Activated CD4-positive, alpha-beta memory T cell treated with anti-CD3 and anti-CD28 coated beads for 36 hours (primary cell): ENCODE results near the gene KRT75. TPM values are rescaled to one million over a fixed set of nuclear protein-coding genes. Genes with fewer than 3 reads are reported as not detected.

Source experiments
- CTCF ChIA-PET: fragments of 350-600 bp; sonication (Branson Sonifier 250); formaldehyde crosslinking; loops from one replicate; lab custom pipeline; 2021; ENCODE audit warnings: antibody characterized with exemption, inconsistent platforms; lab: Charles Lee
- POLR2A ChIA-PET: fragments of 350-600 bp; sonication (Branson Sonifier 250); formaldehyde crosslinking; loops from one replicate; lab custom pipeline; 2021; ENCODE audit warnings: antibody characterized with exemption; lab: Charles Lee
- DNase-seq: peaks from one replicate; pipeline ENCODE4 v3.0.0-alpha.2; 2020
- H3K27ac Mint-ChIP-seq: one replicate; pipeline ENCODE4 v1.8.0; 2021; ENCODE audit warnings: mixed read lengths
- H3K27me3 Mint-ChIP-seq: one replicate; pipeline ENCODE4 v1.8.0; 2021; ENCODE audit warnings: mixed read lengths
- H3K36me3 Mint-ChIP-seq: one replicate; pipeline ENCODE4 v1.8.0; 2021; ENCODE audit warnings: mixed read lengths
- H3K4me1 Mint-ChIP-seq: one replicate; pipeline ENCODE4 v1.8.0; 2021; ENCODE audit warnings: low read depth, mixed read lengths
- H3K4me3 Mint-ChIP-seq: one replicate; pipeline ENCODE4 v1.8.0; 2021; ENCODE audit warnings: mild to moderate bottlenecking, mixed read lengths
- H3K9me3 Mint-ChIP-seq: one replicate; pipeline ENCODE4 v1.8.0; 2021; ENCODE audit warnings: mixed read lengths
- intact Hi-C: fragments of 100-400 bp; cut with micrococcal nuclease; formaldehyde crosslinking; loops from one replicate; pipeline ENCODE4 v1.15.1; 2023
- total RNA-seq, 2 experiments: library from RNA; stranded (reverse); gene quantifications; one replicate each; pipeline ENCODE4 v1.2.3, GENCODE V29; 2021

The KRT75 gene
- total RNA-seq, 2 experiments from 2014 or later: not detected

GRCh38 chr12:52423661-52424500 lies 10.3 kb downstream of the KRT75 start:
- Mint-ChIP-seq H3K36me3 (no peaks in the 10 kb centered on the region), H3K4me1 (no peaks in the 10 kb centered on the region), H3K27ac (no peak overlapping the region), H3K9me3 (no peaks in the 10 kb centered on the region), H3K4me3 (no peak overlapping the region), H3K27me3 (peaks cover 7% of the 10 kb centered on the region)
- intact Hi-C loops: no loop called here
- no peak for DNase-seq
- ChIA-PET CTCF (no interaction called here), POLR2A (no interaction called here)

GRCh38 chr12:52423035-52423434 lies 11.1 kb downstream of the KRT75 start:
- H3K36me3 Mint-ChIP-seq: no peaks in the 10 kb centered on the region
- H3K27me3 Mint-ChIP-seq: peaks cover 7% of the 10 kb centered on the region
- no peak for DNase-seq
- H3K9me3 Mint-ChIP-seq: no peaks in the 10 kb centered on the region
- intact Hi-C loops: no loop called here
- no peak overlapping the region for H3K27ac Mint-ChIP-seq
- no peak overlapping the region for H3K4me3 Mint-ChIP-seq
- CTCF ChIA-PET: no interaction called here
- no peaks in the 10 kb centered on the region for H3K4me1 Mint-ChIP-seq
- POLR2A ChIA-PET: no interaction called here

GRCh38 chr12:52419656-52420055 lies 14.5 kb downstream of the KRT75 start:
- H3K27me3 Mint-ChIP-seq: peaks cover 7% of the 10 kb centered on the region
- H3K36me3 Mint-ChIP-seq: no peaks in the 10 kb centered on the region
- POLR2A ChIA-PET: no interaction called here
- no peaks in the 10 kb centered on the region for H3K9me3 Mint-ChIP-seq
- DNase-seq: no peak
- intact Hi-C loops: no loop called here
- CTCF ChIA-PET: interaction anchor here (0.9 kb wide), 1 partner anchor 459 kb away, joined by 3 read pairs; no protein-coding TSS in a partner anchor
- no peaks in the 10 kb centered on the region for H3K4me1 Mint-ChIP-seq
- H3K4me3 Mint-ChIP-seq: no peak overlapping the region
- H3K27ac Mint-ChIP-seq: no peak overlapping the region

GRCh38 chr12:52418576-52419110 lies 15.5 kb downstream of the KRT75 start:
- Mint-ChIP-seq H3K27me3 (peaks cover 9% of the 10 kb centered on the region), H3K4me1 (no peaks in the 10 kb centered on the region), H3K4me3 (no peak overlapping the region), H3K27ac (no peak overlapping the region), H3K9me3 (no peaks in the 10 kb centered on the region), H3K36me3 (no peaks in the 10 kb centered on the region)
- intact Hi-C loops: no loop called here
- ChIA-PET CTCF (interaction anchor here (0.9 kb wide), 1 partner anchor 461 kb away, joined by 3 read pairs; no protein-coding TSS in a partner anchor), POLR2A (no interaction called here)
- DNase-seq: no peak

GRCh38 chr12:52417740-52418139 lies 16.4 kb downstream of the KRT75 start:
- Mint-ChIP-seq H3K27ac (no peak overlapping the region), H3K27me3 (peaks cover 10% of the 10 kb centered on the region)

GRCh38 chr12:52416795-52417194 lies 17.4 kb downstream of the KRT75 start:
- Mint-ChIP-seq H3K36me3 (no peaks in the 10 kb centered on the region), H3K9me3 (no peaks in the 10 kb centered on the region), H3K27me3 (peaks cover 8% of the 10 kb centered on the region), H3K4me1 (no peaks in the 10 kb centered on the region), H3K27ac (no peak overlapping the region), H3K4me3 (no peak overlapping the region)
- DNase-seq: no peak
- CTCF ChIA-PET: no interaction called here
- intact Hi-C loops: no loop called here
- POLR2A ChIA-PET: no interaction called here

More at GRCh38 chr12:52417740-52418139, 16.4 kb downstream of the KRT75 start:
- DNase-seq: no peak
- no peaks in the 10 kb centered on the region for H3K36me3 Mint-ChIP-seq
- no peaks in the 10 kb centered on the region for H3K9me3 Mint-ChIP-seq
- no peak overlapping the region for H3K4me3 Mint-ChIP-seq
- no peaks in the 10 kb centered on the region for H3K4me1 Mint-ChIP-seq
- intact Hi-C loops: no loop called here
- ChIA-PET POLR2A (no interaction called here), CTCF (no interaction called here)

GRCh38 chr12:52415870-52416750 lies 18.1 kb downstream of the KRT75 start:
- H3K27me3 Mint-ChIP-seq: peaks cover 4% of the 10 kb centered on the region
- no peak overlapping the region for H3K27ac Mint-ChIP-seq
- H3K4me3 Mint-ChIP-seq: no peak overlapping the region
- no peaks in the 10 kb centered on the region for H3K9me3 Mint-ChIP-seq
- intact Hi-C loops: no loop called here
- ChIA-PET CTCF (no interaction called here), POLR2A (no interaction called here)
- H3K4me1 Mint-ChIP-seq: no peaks in the 10 kb centered on the region
- no peak for DNase-seq
- no peaks in the 10 kb centered on the region for H3K36me3 Mint-ChIP-seq

- no peak overlapping the region for H3K27ac Mint-ChIP-seq
- intact Hi-C loops: no loop called here
- H3K36me3 Mint-ChIP-seq: no peaks in the 10 kb centered on the region
- no peaks in the 10 kb centered on the region for H3K4me1 Mint-ChIP-seq
- no peaks in the 10 kb centered on the region for H3K9me3 Mint-ChIP-seq
- DNase-seq: no peak
- ChIA-PET CTCF (no interaction called here), POLR2A (no interaction called here)
- peaks cover 4% of the 10 kb centered on the region for H3K27me3 Mint-ChIP-seq
- no peak overlapping the region for H3K4me3 Mint-ChIP-seq
Measured at GRCh38 chr12:52414936-52415335, 19.2 kb downstream of the KRT75 start.

- no peaks in the 10 kb centered on the region for H3K4me1 Mint-ChIP-seq
- no peak overlapping the region for H3K27ac Mint-ChIP-seq
- no peak overlapping the region for H3K4me3 Mint-ChIP-seq
- ChIA-PET CTCF (interaction anchor here (1.3 kb wide), 1 partner anchor 466 kb away, joined by 4 read pairs; no protein-coding TSS in a partner anchor), POLR2A (no interaction called here)
- no peaks in the 10 kb centered on the region for H3K36me3 Mint-ChIP-seq
- DNase-seq: no peak
- no peaks in the 10 kb centered on the region for H3K9me3 Mint-ChIP-seq
- peaks cover 4% of the 10 kb centered on the region for H3K27me3 Mint-ChIP-seq
- intact Hi-C loops: no loop called here
Measured at GRCh38 chr12:52413782-52414345, 20.3 kb downstream of the KRT75 start.

- Mint-ChIP-seq H3K4me1 (no peaks in the 10 kb centered on the region), H3K4me3 (no peak overlapping the region), H3K27ac (no peak overlapping the region), H3K27me3 (peaks cover 8% of the 10 kb centered on the region), H3K36me3 (no peaks in the 10 kb centered on the region), H3K9me3 (no peaks in the 10 kb centered on the region)
- intact Hi-C loops: no loop called here
- POLR2A ChIA-PET: no interaction called here
- CTCF ChIA-PET: interaction anchor here (1.3 kb wide), 1 partner anchor 467 kb away, joined by 4 read pairs; no protein-coding TSS in a partner anchor
- DNase-seq: no peak
Measured at GRCh38 chr12:52413202-52413601, 21.0 kb downstream of the KRT75 start.

- intact Hi-C loops: no loop called here
- no peaks in the 10 kb centered on the region for H3K9me3 Mint-ChIP-seq
- CTCF ChIA-PET: no interaction called here
- no peaks in the 10 kb centered on the region for H3K36me3 Mint-ChIP-seq
- H3K4me1 Mint-ChIP-seq: no peaks in the 10 kb centered on the region
- H3K27me3 Mint-ChIP-seq: peaks cover 8% of the 10 kb centered on the region
- H3K4me3 Mint-ChIP-seq: no peak overlapping the region
- POLR2A ChIA-PET: interaction anchor here (0.6 kb wide), 1 partner anchor 37 kb away, joined by 3 read pairs; no protein-coding TSS in a partner anchor
- DNase-seq: no peak
- no peak overlapping the region for H3K27ac Mint-ChIP-seq
Measured at GRCh38 chr12:52411815-52412214, 22.4 kb downstream of the KRT75 start.
